ENCODE data around the gene TLE3.

TLE3 gene

GRCh38 chr15:70060214-70060992 is 37.3 kb downstream of the TLE3 start:
- Histone ChIP-seq H3K27ac (ENCODE audit: low read depth, low read length) (no peak overlapping the region), H3K36me3 (ENCODE audit: control insufficient read depth, insufficient read depth, low read length) (peaks cover 97% of the 10 kb centered on the region), H3K9ac (ENCODE audit: low read depth, low read length) (no peak overlapping the region), H3K9me3 (ENCODE audit: control insufficient read depth, insufficient read depth, low read length) (no peaks in the 10 kb centered on the region), H3K4me1 (ENCODE audit: control insufficient read depth, insufficient read depth, low read length) (no peaks in the 10 kb centered on the region), H3K27me3 (ENCODE audit: control insufficient read depth, insufficient read depth, low read length) (no peaks in the 10 kb centered on the region), H3K4me3 (ENCODE audit: low read depth, low read length) (no peak overlapping the region)

DNA sequence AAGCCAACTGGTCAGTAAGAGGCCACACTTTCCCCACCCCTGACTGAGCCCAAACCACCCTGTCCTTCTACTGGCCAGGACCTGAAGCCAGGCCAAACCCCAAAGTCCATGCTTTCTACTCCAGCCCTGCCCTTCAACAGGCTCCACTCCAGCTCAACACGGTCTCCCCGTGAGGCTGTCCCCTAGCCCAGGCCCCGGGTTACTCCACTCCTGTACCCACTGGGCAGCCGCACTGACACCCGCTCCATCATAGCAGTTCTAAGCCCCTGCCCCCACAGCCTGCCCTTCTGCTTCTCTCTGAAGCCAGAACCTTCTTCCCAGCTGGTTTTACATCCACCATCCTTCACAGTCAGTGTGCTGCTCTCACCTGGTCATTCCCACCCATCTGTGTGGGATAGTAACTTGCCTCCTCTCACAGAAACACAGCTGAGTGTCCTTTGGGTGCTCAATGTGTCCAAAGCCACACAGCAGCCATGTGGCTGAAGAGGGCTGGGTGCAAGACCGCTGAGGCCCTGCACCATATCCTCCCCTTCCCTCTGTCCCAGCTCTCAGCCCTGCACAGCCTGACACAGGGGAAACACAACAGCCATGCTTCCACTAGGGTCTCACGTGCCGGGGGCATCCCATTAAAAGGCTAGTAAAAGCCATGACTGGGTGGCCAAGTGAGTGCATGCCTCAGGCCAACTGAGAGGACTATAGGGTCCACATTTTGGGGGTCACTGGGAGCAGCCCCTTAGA is 38.1 kb downstream of the TLE3 start:
- Histone ChIP-seq H3K9ac (ENCODE audit: low read depth, low read length) (no peak overlapping the region), H3K36me3 (ENCODE audit: control insufficient read depth, insufficient read depth, low read length) (peaks cover 97% of the 10 kb centered on the region), H3K27me3 (ENCODE audit: control insufficient read depth, insufficient read depth, low read length) (no peaks in the 10 kb centered on the region), H3K27ac (ENCODE audit: low read depth, low read length) (no peak overlapping the region), H3K4me1 (ENCODE audit: control insufficient read depth, insufficient read depth, low read length) (no peaks in the 10 kb centered on the region), H3K9me3 (ENCODE audit: control insufficient read depth, insufficient read depth, low read length) (no peaks in the 10 kb centered on the region), H3K4me3 (ENCODE audit: low read depth, low read length) (no peak overlapping the region)

DNA sequence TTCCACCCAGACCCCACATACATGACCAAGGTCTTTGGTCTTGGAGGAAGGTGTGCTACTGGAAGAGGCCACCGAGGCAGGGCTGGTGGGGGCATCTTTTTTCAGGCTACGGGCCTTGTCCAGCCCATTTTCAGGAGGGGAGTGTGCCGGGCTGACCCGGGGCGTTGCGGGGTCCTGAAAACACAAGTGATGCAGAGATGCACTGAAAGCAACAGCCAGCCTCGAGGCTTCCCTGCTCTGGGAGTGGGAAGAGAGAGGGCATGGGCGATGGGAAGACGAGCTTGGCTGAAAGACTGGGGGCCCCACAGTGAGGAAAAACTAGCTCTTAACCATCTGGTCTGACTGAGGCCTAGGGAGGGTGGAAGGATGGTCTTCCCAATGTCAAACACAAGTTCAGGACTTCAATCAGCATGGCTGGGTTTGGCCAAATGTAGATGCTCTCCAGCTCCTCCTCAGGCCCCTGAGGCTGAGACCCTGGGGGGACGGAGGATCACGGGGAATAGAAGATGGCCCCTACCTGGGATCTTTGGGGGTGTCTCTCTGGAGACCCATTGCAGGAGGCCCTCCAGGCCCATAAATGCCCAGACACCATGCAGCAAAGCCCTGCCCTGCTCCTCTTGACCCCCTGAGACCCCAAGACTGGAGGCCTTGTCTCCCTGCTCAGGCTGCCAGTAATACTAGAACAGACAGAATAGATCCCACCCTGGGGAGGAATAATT is 38.9 kb downstream of the TLE3 start:
- H3K9ac ChIP-seq (ENCODE audit: low read depth, low read length), result no peak overlapping the region
- peaks cover 97% of the 10 kb centered on the region for H3K36me3 ChIP-seq (ENCODE audit: control insufficient read depth, insufficient read depth, low read length)
- H3K4me1 ChIP-seq (ENCODE audit: control insufficient read depth, insufficient read depth, low read length), result no peaks in the 10 kb centered on the region
- H3K27ac ChIP-seq (ENCODE audit: low read depth, low read length), result no peak overlapping the region
- no peaks in the 10 kb centered on the region for H3K27me3 ChIP-seq (ENCODE audit: control insufficient read depth, insufficient read depth, low read length)
- H3K4me3 ChIP-seq (ENCODE audit: low read depth, low read length), result no peak overlapping the region
- H3K9me3 ChIP-seq (ENCODE audit: control insufficient read depth, insufficient read depth, low read length), result no peaks in the 10 kb centered on the region

DNA sequence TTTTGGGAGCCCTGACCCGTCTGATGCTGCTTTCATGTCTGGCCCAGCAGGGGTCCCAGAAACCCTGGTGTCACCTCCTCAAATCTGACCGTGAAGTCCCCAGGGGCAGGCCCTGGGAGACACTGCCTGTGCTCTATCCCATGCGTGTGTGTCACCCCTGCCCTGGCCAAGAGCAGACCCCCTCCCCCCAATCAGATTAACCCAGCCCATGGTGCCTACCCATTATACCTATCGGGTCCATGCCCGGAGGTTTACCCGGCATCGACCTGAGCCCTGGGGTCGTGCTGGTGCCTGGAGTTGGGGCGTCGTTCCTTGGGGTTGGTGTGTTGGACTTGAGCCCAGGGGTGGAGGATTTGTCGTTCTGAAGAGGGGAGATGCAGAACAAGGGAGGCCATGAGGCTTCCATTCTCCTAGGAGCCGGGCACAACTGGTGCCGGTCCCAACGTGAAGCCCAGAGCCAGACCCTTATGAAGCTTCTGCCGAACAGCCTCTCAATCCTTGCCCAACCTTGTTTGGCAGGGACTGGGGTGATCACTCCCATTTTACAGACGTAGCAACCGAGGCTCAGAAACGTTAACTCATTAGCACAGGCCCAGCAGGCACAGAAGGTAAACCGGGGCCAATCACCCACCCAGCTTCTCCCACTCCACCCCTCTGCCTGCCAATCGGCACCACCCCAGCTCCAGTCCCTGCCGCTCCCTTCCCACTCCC is 39.6 kb downstream of the TLE3 start:
- H3K27ac ChIP-seq (ENCODE audit: low read depth, low read length), result no peak overlapping the region
- H3K9ac ChIP-seq (ENCODE audit: low read depth, low read length), result no peak overlapping the region
- H3K9me3 ChIP-seq (ENCODE audit: control insufficient read depth, insufficient read depth, low read length), result no peaks in the 10 kb centered on the region
- no peaks in the 10 kb centered on the region for H3K4me1 ChIP-seq (ENCODE audit: control insufficient read depth, insufficient read depth, low read length)
- peaks cover 98% of the 10 kb centered on the region for H3K36me3 ChIP-seq (ENCODE audit: control insufficient read depth, insufficient read depth, low read length)
- H3K27me3 ChIP-seq (ENCODE audit: control insufficient read depth, insufficient read depth, low read length), result no peaks in the 10 kb centered on the region
- no peak overlapping the region for H3K4me3 ChIP-seq (ENCODE audit: low read depth, low read length)

DNA sequence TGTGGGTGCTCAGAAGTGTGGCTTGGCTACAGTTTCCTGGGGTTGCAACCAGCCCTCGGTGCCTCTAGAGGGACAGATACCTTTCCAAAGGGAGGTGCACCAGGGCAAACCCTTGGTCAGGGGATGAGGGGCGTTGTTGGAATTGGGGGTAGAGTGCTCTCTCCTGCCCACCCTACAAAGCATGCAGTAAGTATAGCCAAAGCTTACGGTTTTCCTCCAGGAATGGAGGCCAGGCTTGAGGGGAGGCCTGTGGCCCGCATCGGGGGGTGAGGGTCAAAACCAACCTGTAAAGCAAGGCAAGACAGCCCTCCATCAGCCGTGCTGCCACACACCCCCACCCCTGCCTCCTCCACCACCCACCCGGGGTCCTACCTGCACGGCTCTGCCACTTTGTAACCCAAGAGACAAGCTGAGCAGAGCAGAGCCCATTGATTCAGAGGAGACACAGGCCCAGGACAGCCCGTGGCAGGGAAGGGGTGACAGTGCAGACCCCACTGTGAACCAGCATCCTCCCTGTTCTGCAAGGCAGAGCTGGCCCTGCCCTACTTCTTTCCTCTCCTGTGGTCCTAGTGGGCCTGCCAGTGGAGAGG is 41.5 kb downstream of the TLE3 start:
- Histone ChIP-seq H3K9ac (ENCODE audit: low read depth, low read length) (no peak overlapping the region), H3K4me1 (ENCODE audit: control insufficient read depth, insufficient read depth, low read length) (no peaks in the 10 kb centered on the region), H3K27me3 (ENCODE audit: control insufficient read depth, insufficient read depth, low read length) (no peaks in the 10 kb centered on the region), H3K36me3 (ENCODE audit: control insufficient read depth, insufficient read depth, low read length) (peaks cover 97% of the 10 kb centered on the region), H3K9me3 (ENCODE audit: control insufficient read depth, insufficient read depth, low read length) (no peaks in the 10 kb centered on the region), H3K27ac (ENCODE audit: low read depth, low read length) (no peak overlapping the region), H3K4me3 (ENCODE audit: low read depth, low read length) (no peak overlapping the region)

- H3K36me3 ChIP-seq (ENCODE audit: control insufficient read depth, insufficient read depth, low read length), result peaks cover 97% of the 10 kb centered on the region
- H3K4me3 ChIP-seq (ENCODE audit: low read depth, low read length), result no peak overlapping the region
- H3K9ac ChIP-seq (ENCODE audit: low read depth, low read length), result no peak overlapping the region
- H3K27me3 ChIP-seq (ENCODE audit: control insufficient read depth, insufficient read depth, low read length), result no peaks in the 10 kb centered on the region
- no peaks in the 10 kb centered on the region for H3K4me1 ChIP-seq (ENCODE audit: control insufficient read depth, insufficient read depth, low read length)
- H3K9me3 ChIP-seq (ENCODE audit: control insufficient read depth, insufficient read depth, low read length), result no peaks in the 10 kb centered on the region
- H3K27ac ChIP-seq (ENCODE audit: low read depth, low read length), result no peak overlapping the region
These were observed 42.1 kb downstream of the TLE3 start for GRCh38 chr15:70055601-70056051.

DNA sequence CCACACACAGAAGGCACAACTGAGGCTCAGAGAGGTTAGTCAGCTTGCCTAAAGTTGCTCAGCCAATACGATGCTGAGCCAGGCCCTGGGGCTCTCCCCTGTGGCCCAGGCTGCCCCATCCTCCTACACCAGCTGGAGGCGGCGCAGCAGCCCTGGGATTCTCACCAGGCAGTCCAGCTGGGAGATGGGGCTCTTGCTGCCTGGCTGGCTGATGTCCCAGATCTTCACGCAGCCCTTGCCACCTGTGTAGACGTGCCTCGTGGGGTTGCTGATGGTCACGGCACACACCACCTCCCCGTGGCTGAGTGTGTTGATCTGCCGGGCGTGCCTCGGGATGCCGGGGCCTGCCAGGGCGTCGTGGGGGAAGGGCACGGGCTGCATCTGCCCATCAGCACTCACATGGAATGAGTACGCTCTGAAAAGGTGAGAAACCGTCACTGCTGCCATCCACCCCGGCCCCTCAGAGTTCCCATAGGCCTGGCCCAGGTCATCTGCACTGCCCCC is 42.8 kb downstream of the TLE3 start:
- Histone ChIP-seq H3K9ac (ENCODE audit: low read depth, low read length) (no peak overlapping the region), H3K27ac (ENCODE audit: low read depth, low read length) (no peak overlapping the region), H3K4me1 (ENCODE audit: control insufficient read depth, insufficient read depth, low read length) (no peaks in the 10 kb centered on the region), H3K36me3 (ENCODE audit: control insufficient read depth, insufficient read depth, low read length) (peaks cover 97% of the 10 kb centered on the region), H3K27me3 (ENCODE audit: control insufficient read depth, insufficient read depth, low read length) (no peaks in the 10 kb centered on the region), H3K4me3 (ENCODE audit: low read depth, low read length) (no peak overlapping the region), H3K9me3 (ENCODE audit: control insufficient read depth, insufficient read depth, low read length) (no peaks in the 10 kb centered on the region)

GRCh38 chr15:70054366-70054765 is 43.4 kb downstream of the TLE3 start:
- peaks cover 97% of the 10 kb centered on the region for H3K36me3 ChIP-seq (ENCODE audit: control insufficient read depth, insufficient read depth, low read length)
- H3K9ac ChIP-seq (ENCODE audit: low read depth, low read length), result no peak overlapping the region
- no peak overlapping the region for H3K27ac ChIP-seq (ENCODE audit: low read depth, low read length)
- no peaks in the 10 kb centered on the region for H3K27me3 ChIP-seq (ENCODE audit: control insufficient read depth, insufficient read depth, low read length)
- no peak overlapping the region for H3K4me3 ChIP-seq (ENCODE audit: low read depth, low read length)
- H3K9me3 ChIP-seq (ENCODE audit: control insufficient read depth, insufficient read depth, low read length), result no peaks in the 10 kb centered on the region
- no peaks in the 10 kb centered on the region for H3K4me1 ChIP-seq (ENCODE audit: control insufficient read depth, insufficient read depth, low read length)

GRCh38 chr15:70053716-70054229 is 43.9 kb downstream of the TLE3 start:
- H3K9me3 ChIP-seq (ENCODE audit: control insufficient read depth, insufficient read depth, low read length), result no peaks in the 10 kb centered on the region
- H3K4me3 ChIP-seq (ENCODE audit: low read depth, low read length), result no peak overlapping the region
- no peak overlapping the region for H3K27ac ChIP-seq (ENCODE audit: low read depth, low read length)
- H3K9ac ChIP-seq (ENCODE audit: low read depth, low read length), result no peak overlapping the region
- H3K36me3 ChIP-seq (ENCODE audit: control insufficient read depth, insufficient read depth, low read length), result peaks cover 97% of the 10 kb centered on the region
- H3K27me3 ChIP-seq (ENCODE audit: control insufficient read depth, insufficient read depth, low read length), result no peaks in the 10 kb centered on the region
- H3K4me1 ChIP-seq (ENCODE audit: control insufficient read depth, insufficient read depth, low read length), result no peaks in the 10 kb centered on the region

Measured in HUES48 (cell line).